NCI-H146 treated with DMSO at 0.1 percent for 48 hours (cell line): ENCODE results near the gene TBCEL.

ENCODE experiments used
- DNase-seq: peaks from one replicate; lab custom pipeline; 2025; ENCODE audit not compliant: unreplicated experiment; lab: John Stamatoyannopoulos, UW

TBCEL gene

GRCh38 chr11:121132211-121132976, 108.5 kb downstream of the TBCEL start:
- DNase-seq: peak; percentile 69

GRCh38 chr11:121134741-121135312, 110.9 kb downstream of the TBCEL start:
- DNase-seq: no peak

- DNase-seq: no peak
Observed at GRCh38 chr11:121137005-121137404, 113.1 kb downstream of the TBCEL start.

GRCh38 chr11:121138259-121138658, 114.4 kb downstream of the TBCEL start:
- DNase-seq: no peak

GRCh38 chr11:121140369-121140768, 116.5 kb downstream of the TBCEL start:
- DNase-seq: no peak
